Astrocyte of the spinal cord (primary cell): ENCODE results near the gene MRTFB.

ENCODE experiments used
- DNase-seq: peaks from one replicate; pipeline ENCODE4 v3.0.0; 2011; ENCODE audit warnings: low read depth, low spot score
- H3K4me3 ChIP-seq: 2 replicates; pipeline ENCODE4 v1.5.1; 2011; ENCODE audit warnings: low read depth, mild to moderate bottlenecking, low read length, moderate library complexity
- CTCF ChIP-seq: IDR thresholded peaks from 2 replicates; pipeline ENCODE4 v1.5.1; 2012; ENCODE audit warnings: low read depth, mild to moderate bottlenecking, low read length, inconsistent platforms
- in situ Hi-C: cut with HindIII; loops from 2 replicates; pipeline ENCODE4 v1.10.0; 2017; ENCODE audit warnings: low sequenced_read_pairs

Gene MRTFB

GRCh38 chr16:14063618-14064581 lies 7.2 kb upstream of the MRTFB start:
- H3K4me3 ChIP-seq, result no peak overlapping the region
- no peak for TF ChIP-seq CTCF
- in situ Hi-C loops, result no loop called here
- DNase-seq, result no peak

GRCh38 chr16:14069818-14070217 lies 1.3 kb upstream of the MRTFB start:
- no peak overlapping the region for H3K4me3 ChIP-seq
- no peak for DNase-seq
- in situ Hi-C loops, result no loop called here
- no peak for TF ChIP-seq CTCF

- no peak for TF ChIP-seq CTCF
- in situ Hi-C loops, result no loop called here
- no peak for DNase-seq
- peak overlapping the region; percentile 83 for H3K4me3 ChIP-seq
Measured at GRCh38 chr16:14070555-14070876, 603 bp upstream of the MRTFB start.

- in situ Hi-C loops, result no loop called here
- H3K4me3 ChIP-seq, result peak overlapping the region; percentile 83
- no peak for TF ChIP-seq CTCF
- no peak for DNase-seq
Measured at GRCh38 chr16:14071576-14072271, 605 bp downstream of the MRTFB start.

GRCh38 chr16:14072360-14072759 lies 1.2 kb downstream of the MRTFB start:
- H3K4me3 ChIP-seq, result peak overlapping the region; percentile 83
- in situ Hi-C loops, result no loop called here
- DNase-seq, result no peak
- TF ChIP-seq CTCF, result no peak

GRCh38 chr16:14074544-14074943 lies 3.4 kb downstream of the MRTFB start:
- in situ Hi-C loops, result no loop called here
- TF ChIP-seq CTCF, result no peak
- H3K4me3 ChIP-seq, result no peak overlapping the region
- no peak for DNase-seq
